Lung (tissue), 12 donors: Measurements from ENCODE around the gene MAN2C1. TPM values are rescaled to one million over a fixed set of nuclear protein-coding genes. Genes with fewer than 3 reads are reported as not detected.

Experiments
- ATAC-seq: fragments of 200-7000 bp; cut with Tn5 transposase; one replicate; pipeline ENCODE4 v1.9.1; 2020; ENCODE audit warnings: moderate number of reproducible peaks; ENCODE audit not compliant: insufficient read depth, low FRiP score
- DNase-seq, 3 donors: peaks; one replicate each; pipeline ENCODE4 v3.0.0-alpha.2; 2013 to 2017
- H3K27ac ChIP-seq, 2 donors: one replicate each; pipeline ENCODE4 v1.5.1; 2013; ENCODE audit warnings: mild to moderate bottlenecking in 2 of 2, moderate library complexity in 2 of 2, control low read depth in 1 of 2, inconsistent platforms in 1 of 2, low read depth in 1 of 2, low read length in 1 of 2
- H3K27me3 ChIP-seq, 3 donors: one replicate each; pipeline ENCODE4 v1.5.1; 2013; ENCODE audit warnings: low read length in 2 of 3; ENCODE audit not compliant: control insufficient read depth in 3 of 3, insufficient read depth in 3 of 3
- H3K36me3 ChIP-seq, 4 donors: one replicate each; pipeline ENCODE4 v1.5.1; 2013; ENCODE audit warnings: low read length in 4 of 4, mild to moderate bottlenecking in 1 of 4, moderate library complexity in 1 of 4; ENCODE audit not compliant: control insufficient read depth in 4 of 4, insufficient read depth in 4 of 4
- H3K4me1 ChIP-seq, 5 donors: one replicate each; pipeline ENCODE4 v1.5.1; 2013; ENCODE audit warnings: low read length in 5 of 5, mild to moderate bottlenecking in 2 of 5, moderate library complexity in 1 of 5; ENCODE audit not compliant: control insufficient read depth in 5 of 5, insufficient read depth in 5 of 5
- H3K4me3 ChIP-seq: one replicate; pipeline ENCODE4 v1.5.1; 2013; ENCODE audit warnings: mild to moderate bottlenecking, control low read depth, moderate library complexity
- H3K9ac ChIP-seq, 2 donors: one replicate each; pipeline ENCODE4 v1.5.1; 2013; ENCODE audit warnings: low read length in 2 of 2, control low read depth in 1 of 2; ENCODE audit not compliant: insufficient read depth in 1 of 2
- H3K9me3 ChIP-seq, 4 donors: one replicate each; pipeline ENCODE4 v1.5.1; 2013; ENCODE audit warnings: low read length in 3 of 4, mild to moderate bottlenecking in 1 of 4, moderate library complexity in 1 of 4; ENCODE audit not compliant: control insufficient read depth in 4 of 4, insufficient read depth in 3 of 4
- CTCF ChIP-seq: IDR thresholded peaks from 2 replicates; pipeline ENCODE4 v1.5.1; 2012; ENCODE audit warnings: mild to moderate bottlenecking; ENCODE audit errors: control extremely low read depth, extremely low read depth
- WGBS, 2 donors: extraction: QIAGEN DNeasy Blood & Tissue Kit; methylation state at CpG; one replicate each; pipeline ENCODE4 v1.1.7; 2013; 5-methylcytosine and 5-hydroxymethylcytosine counted together
- polyA plus RNA-seq, 2 donors: library from polyadenylated mRNA; stranded (reverse); fragments of 200-250 nt; gene quantifications; one replicate each; pipeline ENCODE4 v1.2.1, GENCODE V29; 2013
- total RNA-seq, 2 donors: library from RNA; depleted of rRNA in 1 of 2; stranded (reverse); fragments of >200 nt in 1 of 2; gene quantifications; one replicate each; pipeline ENCODE4 v1.2.1, GENCODE V29; 2014 to 2021
- donor health status: control.
- donor health status: control.
- donor health status: Bipolar disorder and iron deficiency.
- donor health status: healthy.
- donor health status: DM: yes; HTN: yes; CAD: no.

Gene MAN2C1
- total and polyA plus RNA-seq, 4 donors, result 139 to 321 (median 217) TPM

GRCh38 chr15:75360856-75361255 lies 7.6 kb downstream of the MAN2C1 start:
- ATAC-seq (no peak), DNase-seq (no peak)
- Histone ChIP-seq H3K4me1 (no peaks in the 10 kb centered on the region), H3K4me3 (no peak overlapping the region), H3K9me3 (no peaks in the 10 kb centered on the region), H3K27ac (no peak overlapping the region), H3K36me3 (peaks cover 4 to 77% (median 6%) of the 10 kb centered on the region in 4 donors), H3K9ac (no peak overlapping the region), H3K27me3 (no peaks in the 10 kb centered on the region)
- TF ChIP-seq CTCF, result no peak
- WGBS, 2 donors, result 86 to 90% methylated on average over 7 of the region's 7 CpGs

- ATAC-seq (no peak), DNase-seq (no peak)
- Histone ChIP-seq H3K9ac (no peak overlapping the region), H3K4me1 (no peaks in the 10 kb centered on the region), H3K27me3 (no peaks in the 10 kb centered on the region), H3K27ac (no peak overlapping the region), H3K4me3 (no peak overlapping the region), H3K9me3 (no peaks in the 10 kb centered on the region), H3K36me3 (peaks cover 3 to 78% (median 5%) of the 10 kb centered on the region in 4 donors)
- WGBS, 2 donors, result 87 to 94% methylated on average over 1 of the region's 1 CpG
- TF ChIP-seq CTCF, result no peak
Measured at GRCh38 chr15:75360391-75360790, 8.0 kb downstream of the MAN2C1 start.

GRCh38 chr15:75359537-75360250 lies 8.7 kb downstream of the MAN2C1 start:
- 93 to 94% methylated on average over 15 of the region's 15 CpGs for WGBS, 2 donors
- H3K36me3 ChIP-seq, result peaks cover 4 to 79% (median 6%) of the 10 kb centered on the region in 4 donors

More at GRCh38 chr15:75359537-75360250, 8.7 kb downstream of the MAN2C1 start:
- Histone ChIP-seq H3K9ac (no peak overlapping the region), H3K9me3 (no peaks in the 10 kb centered on the region), H3K4me1 (no peaks in the 10 kb centered on the region), H3K4me3 (no peak overlapping the region), H3K27me3 (no peaks in the 10 kb centered on the region), H3K27ac (no peak overlapping the region)
- DNase-seq, result no peak
- no peak for ATAC-seq
- TF ChIP-seq CTCF, result no peak
